GM23248 (cell line): ENCODE measurements around the gene KIF7. TPM values are rescaled to one million over a fixed set of nuclear protein-coding genes. Genes with fewer than 3 reads are reported as not detected.
"Not testable (repeated sequence)": the region's sequence is repeated elsewhere in the genome, so short reads cannot be mapped to it uniquely, and the experiment has no call there.

Source experiments
- DNase-seq: peaks from one replicate; pipeline ENCODE4 v3.0.0-alpha.2; 2015
- H2AFZ ChIP-seq: fragments of 200-600 bp; sonication (generic); 2 replicates; pipeline ENCODE4 v1.6.1; 2016; ENCODE audit warnings: antibody characterized with exemption
- H3F3A ChIP-seq: fragments of 200-600 bp; sonication (generic); 2 replicates; pipeline ENCODE4 v1.6.1; 2016; ENCODE audit warnings: mild to moderate bottlenecking, antibody characterized with exemption, mixed run types; ENCODE audit not compliant: insufficient read depth
- H3K27ac ChIP-seq: fragments of 200-600 bp; sonication (generic); 2 replicates; pipeline ENCODE4 v1.5.1; 2016; ENCODE audit warnings: mild to moderate bottlenecking
- H3K27me3 ChIP-seq: fragments of 200-600 bp; sonication (generic); replicated peaks from 2 replicates; pipeline ENCODE4 v1.6.1; 2016; ENCODE audit warnings: mild to moderate bottlenecking; ENCODE audit not compliant: insufficient read depth
- H3K36me3 ChIP-seq: fragments of 200-600 bp; sonication (generic); 2 replicates; pipeline ENCODE4 v1.6.1; 2016; ENCODE audit warnings: low read depth, mild to moderate bottlenecking
- H3K4me1 ChIP-seq: fragments of 200-600 bp; sonication (generic); 2 replicates; pipeline ENCODE4 v1.6.1; 2016; ENCODE audit warnings: mild to moderate bottlenecking; ENCODE audit not compliant: insufficient read depth
- H3K4me2 ChIP-seq: fragments of 200-600 bp; sonication (generic); one replicate; pipeline ENCODE4 v1.6.1; 2016; ENCODE audit warnings: mild to moderate bottlenecking; ENCODE audit not compliant: unreplicated experiment
- H3K4me3 ChIP-seq: fragments of 200-600 bp; sonication (generic); 2 replicates; pipeline ENCODE4 v1.5.1; 2016; ENCODE audit warnings: mild to moderate bottlenecking
- H3K79me2 ChIP-seq: fragments of 200-600 bp; sonication (generic); 2 replicates; pipeline ENCODE4 v1.6.1; 2016; ENCODE audit warnings: mild to moderate bottlenecking; ENCODE audit not compliant: insufficient read depth
- H3K9ac ChIP-seq: fragments of 200-600 bp; sonication (generic); 2 replicates; pipeline ENCODE4 v1.6.1; 2016; ENCODE audit warnings: mild to moderate bottlenecking
- H3K9me2 ChIP-seq: fragments of 200-600 bp; sonication (generic); 2 replicates; pipeline ENCODE4 v1.6.1; 2016; ENCODE audit warnings: mixed run types, mild to moderate bottlenecking, moderate library complexity; ENCODE audit not compliant: insufficient read depth
- H3K9me3 ChIP-seq: fragments of 200-600 bp; sonication (generic); one replicate; pipeline ENCODE4 v1.6.1; 2017; ENCODE audit warnings: low read depth
- H4K20me1 ChIP-seq: fragments of 200-600 bp; sonication (generic); 2 replicates; pipeline ENCODE4 v1.6.0; 2016; ENCODE audit not compliant: insufficient read depth
- EZH2 ChIP-seq: fragments of 200-600 bp; sonication (generic); IDR thresholded peaks from 2 replicates; pipeline ENCODE4 v1.6.1; 2018; ENCODE audit warnings: antibody characterized with exemption, mild to moderate bottlenecking; ENCODE audit not compliant: insufficient read depth, poor library complexity, severe bottlenecking
- EZH2phosphoT487 ChIP-seq: fragments of 200-600 bp; sonication (generic); IDR thresholded peaks from 2 replicates; pipeline ENCODE4 v1.6.1; 2018; ENCODE audit warnings: antibody characterized with exemption, moderate library complexity, mild to moderate bottlenecking, low read depth; ENCODE audit not compliant: insufficient read depth
- WGBS, 2 experiments: methylation state at CpG; one replicate each; pipeline ENCODE4 v1.1.6; 2015 to 2017; ENCODE audit warnings: low lambda C conversion rate in 2 of 2, low coverage in 1 of 2; ENCODE audit errors: missing lambda C conversion rate in 2 of 2; 5-methylcytosine and 5-hydroxymethylcytosine counted together
- in situ Hi-C: fragments of 300-500 bp; cut with MboI; formaldehyde crosslinking; loops from 2 replicates; pipeline ENCODE4 v1.15.0; 2020
- polyA plus RNA-seq: library from polyadenylated mRNA; unstranded; fragments of >200 nt; fragmentation: Nextera tagmentation; extraction: Ambion mirVana; gene quantifications from 2 replicates; pipeline ENCODE4 v1.2.1, GENCODE V29; 2016
- total RNA-seq: library from RNA; depleted of rRNA; stranded (reverse); fragments of >200 nt; shearing (Covaris generic); gene quantifications from 2 replicates; pipeline ENCODE4 v1.2.3, GENCODE V29; 2014

Gene KIF7
- total and polyA plus RNA-seq, 2 experiments from 2014 or later, result 6.9 to 30.0 TPM

GRCh38 chr15:89693091-89693490, 37.8 kb upstream of the KIF7 start:
- TF ChIP-seq EZH2, result no peak
- Histone ChIP-seq H3K4me1 (peaks cover 6% of the 10 kb centered on the region; the same call in 1 of the 2 replicates), H3K9me2 (no peaks in the 10 kb centered on the region), H3K9ac (no peak overlapping the region), H3K79me2 (no peaks in the 10 kb centered on the region), H3F3A (peaks cover 6% of the 10 kb centered on the region; the same call in 1 of the 2 replicates), H3K4me3 (no peak overlapping the region), H3K36me3 (no peaks in the 10 kb centered on the region), H3K27ac (no peak overlapping the region), H2AFZ (no peak overlapping the region), H3K27me3 (no peaks in the 10 kb centered on the region), H3K4me2 (no peak overlapping the region), H3K9me3 (no peaks in the 10 kb centered on the region), H4K20me1 (no peaks in the 10 kb centered on the region)
- DNase-seq, result no peak
- WGBS, 2 experiments, result 20 to 35% methylated on average over 2 of the region's 2 CpGs
- in situ Hi-C loops, result no loop called here

- Histone ChIP-seq H3K4me3 (peak within 1 kb of the TSS; percentile 98), H3K27me3 (no peaks in the 10 kb centered on the region), H3K9me3 (no peaks in the 10 kb centered on the region), H4K20me1 (no peaks in the 10 kb centered on the region), H3K27ac (no peak within 1 kb of the TSS), H3F3A (peaks cover 6% of the 10 kb centered on the region; the same call in 1 of the 2 replicates), H3K4me1 (peaks cover 6% of the 10 kb centered on the region; the same call in 1 of the 2 replicates), H3K4me2 (peak within 1 kb of the TSS; percentile 87), H3K79me2 (no peaks in the 10 kb centered on the region), H2AFZ (peak within 1 kb of the TSS; percentile 99), H3K9ac (peak within 1 kb of the TSS; percentile 74), H3K36me3 (no peaks in the 10 kb centered on the region), H3K9me2 (no peaks in the 10 kb centered on the region)
- 2 to 4% methylated on average over 53 to 60 of the region's 60 CpGs for WGBS, 2 experiments
- peak; percentile 79 for DNase-seq
- no peak for TF ChIP-seq EZH2
- no peak for TF ChIP-seq EZH2phosphoT487
- in situ Hi-C loops, result no loop called here
These were observed 35.3 kb upstream of the KIF7 start, which contains the start of the genes PEX11A and WDR93 for GRCh38 chr15:89690276-89691218. TSS of gene PEX11A (minus strand) at chr15:89690754. CDS start at chr15:89690632, 122 bp downstream. TSS of gene WDR93 (plus strand) at chr15:89690811. CDS start at chr15:89701747, 10,936 bp downstream.

GRCh38 chr15:89689930-89690275, 34.6 kb upstream of the KIF7 start:
- DNase-seq, H3K4me1 ChIP-seq, H3K9me3 ChIP-seq, H4K20me1 ChIP-seq, in situ Hi-C loops, H3K9me2 ChIP-seq, H3F3A ChIP-seq, H3K27me3 ChIP-seq, H3K36me3 ChIP-seq, H3K79me2 ChIP-seq, H3K27ac ChIP-seq: not testable (repeated sequence)
- Histone ChIP-seq H3K4me2 (peak overlapping the region; percentile 87), H3K4me3 (peak overlapping the region; percentile 98), H3K9ac (peak overlapping the region; percentile 74), H2AFZ (peak overlapping the region; percentile 99)
- WGBS, 2 experiments, result 52 to 53% methylated on average over 15 of the region's 15 CpGs

- Histone ChIP-seq H2AFZ (no peak overlapping the region), H3K9me2 (no peaks in the 10 kb centered on the region), H3F3A (peaks cover 9% of the 10 kb centered on the region), H3K27me3 (no peaks in the 10 kb centered on the region), H3K4me1 (peaks cover 6% of the 10 kb centered on the region; the same call in 1 of the 2 replicates), H3K9me3 (no peaks in the 10 kb centered on the region), H3K4me3 (no peak overlapping the region), H3K27ac (no peak overlapping the region), H4K20me1 (no peaks in the 10 kb centered on the region), H3K4me2 (no peak overlapping the region), H3K79me2 (no peaks in the 10 kb centered on the region), H3K9ac (no peak overlapping the region), H3K36me3 (no peaks in the 10 kb centered on the region)
- DNase-seq, result no peak
- no peak for TF ChIP-seq EZH2phosphoT487
- in situ Hi-C loops, result no loop called here
These were observed 31.3 kb upstream of the KIF7 start for GRCh38 chr15:89686522-89686921.
